ENCODE measurements around the gene IBA57. TPM values are rescaled to one million over a fixed set of nuclear protein-coding genes. Genes with fewer than 3 reads are reported as not detected.

The IBA57 gene
- total and polyA plus RNA-seq, 2 of the 8 experiments (the other 6 are each of a cell fraction or from before 2014, with no cell fraction given) = 2.6 to 5.9 TPM

- Histone ChIP-seq H2AFZ (ENCODE audit: low read length) (no peak overlapping the region), H2BK12ac (ENCODE audit: low read depth, low read length) (no peak overlapping the region), H3K23ac (ENCODE audit: insufficient read length) (no peak overlapping the region), H2BK20ac (ENCODE audit: low read length) (no peak overlapping the region), H2BK15ac (ENCODE audit: low read length) (no peak overlapping the region), H2BK120ac (replicated peaks; ENCODE audit: low read depth, low read length) (no peak overlapping the region), H3K27ac (ENCODE audit: low read depth, low read length) (no peak overlapping the region), H4K8ac (ENCODE audit: extremely low read depth, insufficient read depth, low read length) (no peak overlapping the region; the same call in 1 of the 2 replicates), H4K5ac (ENCODE audit: insufficient read length, low read depth, low read length) (no peak overlapping the region), H3K27me3 (replicated peaks in 1 of 4; ENCODE audit: control insufficient read depth in 3 of 4, extremely low read depth in 1 of 4, insufficient read depth in 3 of 4, low read length in 3 of 4) (peaks cover 2 to 31% (median 14%) of the 10 kb centered on the region in 4 experiments; a peak in 6 of 7 replicates), H2AK5ac (ENCODE audit: low read depth, low read length) (no peak overlapping the region), H3K4me1 (replicated peaks in 1 of 4; ENCODE audit: control insufficient read depth in 3 of 4, insufficient read depth in 4 of 4, low read length in 3 of 4) (peaks cover 0 to 3% (median 2%) of the 10 kb centered on the region in 4 experiments; a peak in 3 of 7 replicates), H3K4me3 (ENCODE audit: extremely low read depth in 1 of 4, insufficient read depth in 2 of 4, low read depth in 3 of 4, low read length in 4 of 4) (no peak overlapping the region), H3K14ac (ENCODE audit: insufficient read length) (no peak overlapping the region), H3K79me2 (ENCODE audit: control insufficient read depth in 1 of 2, insufficient read depth in 2 of 2, low read length in 2 of 2) (no peaks in the 10 kb centered on the region), H3K9ac (replicated peaks in 1 of 4; ENCODE audit: extremely low read depth in 1 of 4, low read depth in 3 of 4, low read length in 3 of 4) (no peak overlapping the region), H2BK5ac (ENCODE audit: low read depth, low read length) (no peak overlapping the region), H3K56ac (replicated peaks; ENCODE audit: insufficient read length, low read depth, low read length) (no peak overlapping the region), H3K4ac (replicated peaks; ENCODE audit: insufficient read length, low read depth, low read length) (no peak overlapping the region), H3K4me2 (ENCODE audit: insufficient read depth in 1 of 2, low read depth in 2 of 2, low read length in 2 of 2) (no peak overlapping the region), H3K9me3 (ENCODE audit: insufficient read depth in 2 of 2, low read depth in 1 of 2, low read length in 1 of 2) (no peaks in the 10 kb centered on the region), H4K20me1 (replicated peaks in 1 of 2; ENCODE audit: control insufficient read depth in 1 of 2, insufficient read depth in 2 of 2, low read length in 2 of 2) (peaks cover 2% of the 10 kb centered on the region in 2 experiments), H3K36me3 (ENCODE audit: control insufficient read depth in 2 of 4, insufficient read depth in 4 of 4, low read length in 3 of 4) (no peaks in the 10 kb centered on the region), H4K91ac (replicated peaks; ENCODE audit: insufficient read length, low read length) (no peak overlapping the region), H3K18ac (ENCODE audit: extremely low read depth, low read length) (no peak overlapping the region), H3K79me1 (ENCODE audit: low read depth, low read length) (no peaks in the 10 kb centered on the region), H3K23me2 (ENCODE audit: low read depth, low read length) (peaks cover 5% of the 10 kb centered on the region; the same call in 1 of the 2 replicates)
- ChIA-PET CTCF (ENCODE audit: partially characterized antibody) (no interaction called here), POLR2A (ENCODE audit: partially characterized antibody) (no interaction called here)
- 88% methylated on average over 8 of the region's 8 CpGs; no CpG with 5 or more reads in 1 of the 2 experiments for WGBS, 2 experiments (ENCODE audit: extremely low coverage in 1 of 2, insufficient coverage in 1 of 2, insufficient read length in 1 of 2, insufficient replicate concordance in 2 of 2, low coverage in 1 of 2, low lambda C conversion rate in 2 of 2, missing lambda C conversion rate in 1 of 2)
- DNase-seq (ENCODE audit: low read depth in 1 of 2, low spot score in 2 of 2) (no peak), FAIRE-seq (no peak)
- no peak for TF ChIP-seq HDAC2 (IDR thresholded peaks at IDR 0.05; ENCODE audit: borderline replicate concordance in 1 of 2, low read depth in 2 of 2, low read length in 2 of 2)
- no peak for TF ChIP-seq ATF2 (IDR thresholded peaks at IDR 0.05; ENCODE audit: low read length)
- no peak for TF ChIP-seq CTCF (IDR thresholded peaks at IDR 0.05; ENCODE audit: control extremely low read depth in 1 of 3, insufficient read depth in 1 of 3, low read depth in 1 of 3, low read length in 3 of 3)
- TF ChIP-seq SP2 (IDR thresholded peaks at IDR 0.05; ENCODE audit: low read length) = no peak
- TF ChIP-seq RAD21 (IDR thresholded peaks at IDR 0.05 in 1 of 2, conservative IDR thresholded peaks at IDR 0.05 in 1 of 2; ENCODE audit: low read depth in 2 of 2, low read length in 2 of 2) = no peak
- TF ChIP-seq BACH1 (IDR thresholded peaks at IDR 0.05; ENCODE audit: low read length) = no peak
- no peak for TF ChIP-seq CBX5 (IDR thresholded peaks at IDR 0.05; ENCODE audit: low read depth, low read length)
- no peak for TF ChIP-seq CBX8 (IDR thresholded peaks at IDR 0.05; ENCODE audit: borderline replicate concordance, low read depth, low read length)
- no peak for TF ChIP-seq POLR2AphosphoS5 (IDR thresholded peaks at IDR 0.05; ENCODE audit: low read depth, low read length)
Observed at GRCh38 chr1:228207381-228207810, 41.8 kb downstream of the IBA57 start.
